Breast epithelium (tissue), 4 donors: ENCODE results near the gene SKP1. TPM values are rescaled to one million over a fixed set of nuclear protein-coding genes. Genes with fewer than 3 reads are reported as not detected.
"Not testable (repeated sequence)": the region's sequence is repeated elsewhere in the genome, so short reads cannot be mapped to it uniquely, and the experiment has no call there.

Experiments used
- DNase-seq, 2 donors: peaks; one replicate each; pipeline ENCODE4 v3.0.0-alpha.2; 2019; ENCODE audit warnings: low spot score in 2 of 2
- H3K27ac ChIP-seq, 2 donors: fragments of 200-600 bp; sonication (generic) in 1 of 2; one replicate each; pipeline ENCODE4 v1.5.1; 2016 to 2019; ENCODE audit warnings: mild to moderate bottlenecking in 1 of 2
- H3K27me3 ChIP-seq, 2 donors: fragments of 200-600 bp; sonication (generic) in 1 of 2; one replicate each; pipeline versions ENCODE4 v1.5.1 to v1.6.0; 2017 to 2019; ENCODE audit warnings: control low read depth in 1 of 2, mild to moderate bottlenecking in 1 of 2
- H3K36me3 ChIP-seq: fragments of 200-600 bp; one replicate; pipeline ENCODE4 v1.5.1; 2019
- H3K4me1 ChIP-seq, 2 donors: fragments of 200-600 bp; sonication (generic); one replicate each; pipeline ENCODE4 v1.5.1; 2016 to 2019; ENCODE audit warnings: control low read depth in 1 of 2
- H3K4me3 ChIP-seq, 3 donors: fragments of 200-600 bp; sonication (generic); 1 replicate in 2 of 3; 2 replicates in 1 of 3; pipeline ENCODE4 v1.5.1; 2016 to 2019; ENCODE audit warnings: mild to moderate bottlenecking in 3 of 3, moderate library complexity in 2 of 3
- H3K9me3 ChIP-seq, 2 donors: fragments of 200-600 bp; sonication (generic) in 1 of 2; one replicate each; pipeline ENCODE4 v1.5.1; 2016 to 2019; ENCODE audit warnings: control low read depth in 1 of 2
- CTCF ChIP-seq, 3 donors: fragments of 450-650 bp; IDR thresholded peaks; one replicate each; pipeline ENCODE4 v1.5.1; 2016 to 2017; ENCODE audit warnings: antibody characterized with exemption in 3 of 3, mild to moderate bottlenecking in 3 of 3, moderate library complexity in 3 of 3
- POLR2A ChIP-seq: fragments of 450-650 bp; IDR thresholded peaks from one replicate; pipeline ENCODE4 v1.6.1; 2016; ENCODE audit warnings: antibody characterized with exemption, mild to moderate bottlenecking, moderate library complexity
- POLR2AphosphoS5 ChIP-seq, 3 donors: sonication (generic); formaldehyde crosslinking; IDR thresholded peaks; one replicate each; pipeline ENCODE4 v1.6.1; 2017; ENCODE audit warnings: antibody characterized with exemption in 3 of 3
- intact Hi-C: fragments of 100-400 bp; cut with DNase I; formaldehyde crosslinking; loops from one replicate; pipeline ENCODE4 v1.15.1; 2023; ENCODE audit warnings: low total_unique reads
- total RNA-seq, 3 donors: library from RNA; depleted of rRNA; stranded (reverse); fragments of >200 nt; gene quantifications; one replicate each; pipeline ENCODE4 v1.1.0, GENCODE V29; 2016

Gene SKP1
- 100 to 1,000 TPM; 158 to 291 (median 259) TPM for total RNA-seq

GRCh38 chr5:134176511-134177368, at the start of gene SKP1:
TSS of gene SKP1 (minus strand) at chr5:134176950. CDS start at chr5:134174022, 2,928 bp downstream.
- peaks cover 0 to 15% of the 10 kb centered on the region in 2 donors for H3K4me1 ChIP-seq
- H3K27ac ChIP-seq: peak within 1 kb of the TSS; percentile 100
- H3K9me3 ChIP-seq: no peaks in the 10 kb centered on the region
- intact Hi-C loops: no loop called here
- DNase-seq: peak; percentile 75 to 85
- H3K4me3 ChIP-seq: peak within 1 kb of the TSS; percentile 92 to 99 (median 98)
- peak; percentile 93 for TF ChIP-seq POLR2A
- peak; percentile 99 to 100 (median 99) for TF ChIP-seq POLR2AphosphoS5 (IDR thresholded peaks at IDR 0.05)
- no peak for TF ChIP-seq CTCF (IDR thresholded peaks at IDR 0.05)
- no peaks in the 10 kb centered on the region for H3K27me3 ChIP-seq
- H3K36me3 ChIP-seq: no peaks in the 10 kb centered on the region

GRCh38 chr5:134225780-134226440, 49.2 kb upstream of the SKP1 start, which contains the start of gene PPP2CA:
TSS of gene PPP2CA (minus strand) at chr5:134226073. CDS start at chr5:134225861, 212 bp downstream.
- DNase-seq: peak; percentile 98 to 100
- intact Hi-C loops: no loop called here
- Histone ChIP-seq H3K27ac (peak within 1 kb of the TSS; percentile 100), H3K9me3 (no peaks in the 10 kb centered on the region), H3K4me3 (peak within 1 kb of the TSS; percentile 87 to 99 (median 97)), H3K36me3 (no peaks in the 10 kb centered on the region), H3K27me3 (no peaks in the 10 kb centered on the region), H3K4me1 (peaks cover 0 to 3% of the 10 kb centered on the region in 2 donors)
- TF ChIP-seq POLR2AphosphoS5 (IDR thresholded peaks at IDR 0.05) (peak; percentile 70 to 89 (median 79)), CTCF (IDR thresholded peaks at IDR 0.05) (no peak), POLR2A (peak; percentile 83)

GRCh38 chr5:134224888-134225779, 48.4 kb upstream of the SKP1 start:
- Histone ChIP-seq H3K27ac (peak overlapping the region; percentile 100), H3K4me3 (peak overlapping the region; percentile 87 to 99 (median 97)), H3K36me3 (no peaks in the 10 kb centered on the region), H3K9me3 (no peaks in the 10 kb centered on the region), H3K27me3 (no peaks in the 10 kb centered on the region), H3K4me1 (peaks cover 0 to 3% of the 10 kb centered on the region in 2 donors)
- intact Hi-C loops: no loop called here
- peak; percentile 44 to 61 for DNase-seq
- TF ChIP-seq POLR2A (no peak), POLR2AphosphoS5 (IDR thresholded peaks at IDR 0.05) (peak in 1 of 3 donors; percentile 35)

- DNase-seq: no peak
- Histone ChIP-seq H3K27ac (peak overlapping the region; percentile 100), H3K36me3 (no peaks in the 10 kb centered on the region), H3K27me3 (no peaks in the 10 kb centered on the region), H3K4me3 (peak overlapping the region; percentile 87 to 99 (median 97)), H3K4me1 (peaks cover 0 to 3% of the 10 kb centered on the region in 2 donors), H3K9me3 (no peaks in the 10 kb centered on the region)
- intact Hi-C loops: no loop called here
- TF ChIP-seq CTCF (IDR thresholded peaks at IDR 0.05) (no peak), POLR2AphosphoS5 (IDR thresholded peaks at IDR 0.05) (no peak), POLR2A (no peak)
Measured at GRCh38 chr5:134223406-134224248, 46.9 kb upstream of the SKP1 start.

GRCh38 chr5:134221690-134222089, 44.9 kb upstream of the SKP1 start:
- DNase-seq, intact Hi-C loops, H3K36me3 ChIP-seq, H3K9me3 ChIP-seq, H3K27me3 ChIP-seq, H3K4me1 ChIP-seq: not testable (repeated sequence)
- peak overlapping the region in 1 of 3 donors; percentile 8 for H3K4me3 ChIP-seq
- H3K27ac ChIP-seq: peak overlapping the region; percentile 6 to 100
